Neural cell (in vitro differentiated cells): ENCODE data around the gene IFI30.

Experiments
- MXI1 ChIP-seq: fragments of 450-650 bp; conservative IDR thresholded peaks from 2 replicates; pipeline ENCODE4 v1.6.1; 2014; ENCODE audit warnings: antibody characterized with exemption, mild to moderate bottlenecking; ENCODE audit not compliant: poor library complexity, severe bottlenecking
- POLR2AphosphoS5 ChIP-seq: IDR thresholded peaks from 2 replicates; pipeline ENCODE4 v1.6.1; 2012
- SMC3 ChIP-seq: fragments of 450-650 bp; conservative IDR thresholded peaks from 2 replicates; pipeline ENCODE4 v1.6.1; 2014; ENCODE audit warnings: antibody characterized with exemption, mild to moderate bottlenecking, moderate library complexity; ENCODE audit not compliant: poor library complexity

DNA sequence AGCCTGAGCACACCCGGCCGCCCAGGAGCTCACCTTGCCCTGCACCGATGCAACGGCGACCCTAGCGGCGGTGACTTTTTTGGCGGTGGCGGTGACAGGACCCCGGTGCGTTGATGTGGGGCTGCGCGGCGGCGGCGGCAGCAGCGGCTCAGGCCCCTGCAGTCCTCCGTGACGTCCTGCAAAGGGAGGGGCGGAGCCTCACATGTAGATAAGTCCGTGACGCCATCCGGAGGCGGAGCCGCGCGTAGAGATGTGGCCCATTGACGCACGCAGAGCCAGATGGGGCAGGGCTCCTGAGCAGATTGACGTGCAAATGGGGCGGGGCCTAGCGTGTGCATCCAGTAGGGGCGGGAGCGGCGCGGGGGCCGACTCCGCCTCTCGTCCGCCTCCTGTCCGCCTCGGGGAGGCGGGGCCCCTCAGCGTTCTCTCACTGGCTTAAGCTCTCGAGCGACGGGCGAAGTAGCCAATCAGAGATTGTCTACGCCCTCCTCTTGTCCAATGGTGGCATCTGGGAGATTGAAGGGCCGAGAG is 30.3 kb downstream of the IFI30 start, which contains the start of gene RAB3A:
- TF ChIP-seq SMC3 (no peak), POLR2AphosphoS5 (peak; percentile 95), MXI1 (no peak)
